Psoas muscle (tissue), 8 donors: ENCODE results near the gene ABCA2. TPM values are rescaled to one million over a fixed set of nuclear protein-coding genes. Genes with fewer than 3 reads are reported as not detected.

Experiments
- ATAC-seq, 4 donors: fragments of 200-7000 bp; cut with Tn5 transposase; one replicate each; pipeline ENCODE4 v1.9.1; 2020; ENCODE audit warnings: moderate library complexity in 3 of 4, mild to moderate bottlenecking in 2 of 4
- DNase-seq, 2 donors: peaks; one replicate each; pipeline ENCODE4 v3.0.0-alpha.2; 2020
- H3K27ac ChIP-seq: fragments of 200-600 bp; one replicate; pipeline ENCODE4 v1.8.0; 2022
- H3K27me3 ChIP-seq, 3 donors: fragments of 200-600 bp in 1 of 3; one replicate each; pipeline versions ENCODE4 v1.6.1 to v1.8.0; 2013 to 2022; ENCODE audit warnings: low read length in 2 of 3, mild to moderate bottlenecking in 2 of 3, moderate library complexity in 1 of 3; ENCODE audit not compliant: insufficient read depth in 3 of 3
- H3K36me3 ChIP-seq, 2 donors: fragments of 200-600 bp in 1 of 2; one replicate each; pipeline versions ENCODE4 v1.6.1 to v1.8.0; 2013 to 2022; ENCODE audit warnings: low read depth in 1 of 2, mild to moderate bottlenecking in 1 of 2, moderate library complexity in 1 of 2; ENCODE audit not compliant: insufficient read depth in 1 of 2
- H3K4me1 ChIP-seq: fragments of 200-600 bp; one replicate; pipeline ENCODE4 v1.8.0; 2022
- H3K4me3 ChIP-seq: fragments of 200-600 bp; one replicate; pipeline ENCODE4 v1.8.0; 2022; ENCODE audit warnings: mild to moderate bottlenecking
- H3K9me3 ChIP-seq: fragments of 200-600 bp; one replicate; pipeline ENCODE4 v1.8.0; 2022
- CTCF ChIP-seq: fragments of 200-600 bp; IDR thresholded peaks from one replicate; pipeline ENCODE4 v1.8.0; 2022; ENCODE audit warnings: antibody characterized with exemption
- WGBS, 3 donors: extraction: QIAGEN DNeasy Blood & Tissue Kit; methylation state at CpG; one replicate each; pipeline versions ENCODE4 v1.1.6 to v1.1.7; 2013; 5-methylcytosine and 5-hydroxymethylcytosine counted together
- intact Hi-C, 2 donors: fragments of 100-400 bp; cut with DNase I; formaldehyde crosslinking; loops; one replicate each; pipeline versions ENCODE4 v1.11.0 to v1.14.2; 2022
- polyA plus RNA-seq, 3 donors: library from polyadenylated mRNA; stranded (reverse); fragments of 200-250 nt; gene quantifications; one replicate each; pipeline ENCODE4 v1.2.3, GENCODE V29; 2013
- total RNA-seq, 4 donors: library from RNA; stranded (reverse); fragmentation: NEBNext Ultra II Directional in 2 of 4; extraction: Animal tissue kit (Norgen Biotek cat#: 25700) in 2 of 4; gene quantifications; one replicate each; pipeline versions ENCODE4 v1.2.1 to v1.2.4, GENCODE V29; 2021 to 2023
- donor health status: healthy with polysubstance abuse.
- donor health status: DM: no; HTN: no; CAD: no; lungs with moderate emphysema.
- donor health status: Bipolar disorder and iron deficiency.
- donor health status: healthy.
- donor health status: DM: yes; HTN: yes; CAD: no.
- donor health status: DM: no; HTN: no; CAD: no.
- donor health status: DM: no; HTN: no; CAD: no.
- donor health status: DM: yes; HTN: yes; CAD: no.

ABCA2 gene
- total and polyA plus RNA-seq, 7 donors: 6.9 to 23.5 (median 12.2) TPM

- intact Hi-C loops: no loop called here
- H3K27me3 ChIP-seq: peaks cover 0 to 5% (median 4%) of the 10 kb centered on the region in 3 donors
- TF ChIP-seq CTCF: no peak
- no peaks in the 10 kb centered on the region for H3K9me3 ChIP-seq
- ATAC-seq (peak in 3 of 4 donors; percentile 40 to 56 (median 46)), DNase-seq (no peak)
- no peak overlapping the region for H3K27ac ChIP-seq
- no peaks in the 10 kb centered on the region for H3K36me3 ChIP-seq
- no peaks in the 10 kb centered on the region for H3K4me1 ChIP-seq
- no peak overlapping the region for H3K4me3 ChIP-seq
- 42 to 60% (median 52%) methylated on average over 20 to 23 of the region's 23 CpGs for WGBS, 3 donors
Measured at GRCh38 chr9:136961279-136962065, 66.6 kb downstream of the ABCA2 start.

GRCh38 chr9:136960938-136961275 is 67.1 kb downstream of the ABCA2 start:
- Histone ChIP-seq H3K27ac (no peak overlapping the region), H3K36me3 (no peaks in the 10 kb centered on the region), H3K4me3 (no peak overlapping the region), H3K9me3 (no peaks in the 10 kb centered on the region), H3K4me1 (no peaks in the 10 kb centered on the region), H3K27me3 (peaks cover 0 to 5% (median 2%) of the 10 kb centered on the region in 3 donors)
- 72 to 85% (median 73%) methylated on average over 13 to 15 of the region's 15 CpGs for WGBS, 3 donors
- DNase-seq: no peak
- ATAC-seq: peak in 1 of 4 donors; percentile 9
- intact Hi-C loops: no loop called here
- no peak for TF ChIP-seq CTCF

- no peak for TF ChIP-seq CTCF
- H3K4me1 ChIP-seq: no peaks in the 10 kb centered on the region
- no peak for ATAC-seq
- intact Hi-C loops: no loop called here
- H3K36me3 ChIP-seq: no peaks in the 10 kb centered on the region
- 76 to 84% (median 80%) methylated on average over 19 of the region's 19 CpGs for WGBS, 3 donors
- no peak overlapping the region for H3K4me3 ChIP-seq
- no peak overlapping the region for H3K27ac ChIP-seq
- H3K9me3 ChIP-seq: no peaks in the 10 kb centered on the region
- no peak for DNase-seq
- H3K27me3 ChIP-seq: peaks cover 0 to 5% (median 0%) of the 10 kb centered on the region in 3 donors
Measured at GRCh38 chr9:136960212-136960937, 67.7 kb downstream of the ABCA2 start.

GRCh38 chr9:136958898-136959850 is 68.9 kb downstream of the ABCA2 start:
- Histone ChIP-seq H3K9me3 (no peaks in the 10 kb centered on the region), H3K36me3 (no peaks in the 10 kb centered on the region), H3K27me3 (peaks cover 0 to 5% (median 0%) of the 10 kb centered on the region in 3 donors), H3K4me1 (no peaks in the 10 kb centered on the region), H3K4me3 (no peak overlapping the region), H3K27ac (no peak overlapping the region)
- ATAC-seq (no peak), DNase-seq (no peak)
- TF ChIP-seq CTCF: no peak
- intact Hi-C loops: no loop called here
- WGBS, 3 donors: 84 to 89% (median 84%) methylated on average over 28 of the region's 28 CpGs
